Common myeloid progenitor, CD34-positive (primary cell): ENCODE data around the gene C1QTNF5.

ENCODE experiments used
- CTCF ChIA-PET: fragments of 350-600 bp; sonication (Branson Sonifier 250); formaldehyde crosslinking; loops from one replicate; lab custom pipeline; 2021; ENCODE audit warnings: antibody characterized with exemption; lab: Charles Lee
- POLR2A ChIA-PET: fragments of 350-600 bp; sonication (Branson Sonifier 250); formaldehyde crosslinking; loops from one replicate; lab custom pipeline; 2021; ENCODE audit warnings: antibody characterized with exemption; lab: Charles Lee
- DNase-seq, 3 donors: peaks; one replicate each; pipeline versions ENCODE4 v3.0.0 to v3.0.0-alpha.2; 2013
- H3K27ac ChIP-seq, 2 experiments: 1 replicate in 1 of 2; 2 replicates in 1 of 2; pipeline ENCODE4 v1.7.0; 2013; ENCODE audit warnings: inconsistent platforms in 2 of 2, low read length in 2 of 2, mild to moderate bottlenecking in 2 of 2, low read depth in 1 of 2, moderate library complexity in 1 of 2; ENCODE audit not compliant: severe bottlenecking in 2 of 2, insufficient read depth in 1 of 2, poor library complexity in 1 of 2
- H3K27me3 ChIP-seq, 5 experiments: replicated peaks in 2 of 5; 1 replicate in 3 of 5; 2 replicates in 2 of 5; pipeline versions ENCODE4 v1.6.1 to v1.7.0; 2013; ENCODE audit warnings: low read length in 4 of 5, mild to moderate bottlenecking in 2 of 5, moderate library complexity in 2 of 5, inconsistent platforms in 1 of 5; ENCODE audit not compliant: insufficient read depth in 5 of 5, control insufficient read depth in 4 of 5
- H3K36me3 ChIP-seq, 4 experiments: 1 replicate in 2 of 4; 2 replicates in 2 of 4; pipeline versions ENCODE4 v1.6.1 to v1.7.0; 2013; ENCODE audit warnings: low read length in 3 of 4, control low read depth in 1 of 4, mild to moderate bottlenecking in 1 of 4; ENCODE audit not compliant: control insufficient read depth in 4 of 4, insufficient read depth in 4 of 4
- H3K4me1 ChIP-seq, 4 experiments: 1 replicate in 3 of 4; 2 replicates in 1 of 4; pipeline versions ENCODE4 v1.6.1 to v1.7.1; 2013; ENCODE audit warnings: low read length in 3 of 4, mild to moderate bottlenecking in 3 of 4, control low read depth in 1 of 4, inconsistent platforms in 1 of 4, moderate library complexity in 1 of 4; ENCODE audit not compliant: control insufficient read depth in 4 of 4, insufficient read depth in 4 of 4; ENCODE audit errors: control extremely low read depth in 1 of 4
- H3K4me3 ChIP-seq, 7 experiments: 1 replicate in 4 of 7; 2 replicates in 3 of 7; pipeline versions ENCODE4 v1.5.1 to v1.7.0; 2013; ENCODE audit warnings: mild to moderate bottlenecking in 7 of 7, low read length in 6 of 7, moderate library complexity in 6 of 7, inconsistent platforms in 2 of 7, low read depth in 2 of 7, control low read depth in 1 of 7; ENCODE audit not compliant: insufficient read depth in 4 of 7, control insufficient read depth in 1 of 7; ENCODE audit errors: extremely low read depth in 1 of 7
- H3K9me3 ChIP-seq, 5 experiments: 1 replicate in 4 of 5; 2 replicates in 1 of 5; pipeline versions ENCODE4 v1.6.1 to v1.7.1; 2013; ENCODE audit warnings: low read length in 4 of 5, mild to moderate bottlenecking in 2 of 5, inconsistent platforms in 1 of 5, low read depth in 1 of 5, moderate library complexity in 1 of 5; ENCODE audit not compliant: control insufficient read depth in 4 of 5, insufficient read depth in 2 of 5; ENCODE audit errors: control extremely low read depth in 1 of 5
- WGBS: methylation state at CpG from one replicate; pipeline ENCODE4 v1.1.5; 2013; ENCODE audit not compliant: insufficient coverage; 5-methylcytosine and 5-hydroxymethylcytosine counted together

C1QTNF5 gene

GRCh38 chr11:119347242-119347641 is 6.6 kb upstream of the C1QTNF5 start:
- WGBS: 83% methylated on average over 1 of the region's 2 CpGs
- H3K4me3 ChIP-seq: no peak overlapping the region
- no peaks in the 10 kb centered on the region for H3K9me3 ChIP-seq
- DNase-seq: no peak
- CTCF ChIA-PET: interaction anchor here (1.1 to 12.0 kb wide), 3 partner anchors 9 to 27 kb away, joined by 3 to 62 read pairs (median 4); no protein-coding TSS in a partner anchor
- peaks cover 0 to 23% (median 5%) of the 10 kb centered on the region in 5 experiments for H3K27me3 ChIP-seq
- H3K4me1 ChIP-seq: no peaks in the 10 kb centered on the region
- H3K27ac ChIP-seq: no peak overlapping the region
- H3K36me3 ChIP-seq: no peaks in the 10 kb centered on the region
- POLR2A ChIA-PET: no interaction called here

- ChIA-PET POLR2A (no interaction called here), CTCF (interaction anchor here (1.1 to 12.0 kb wide), 4 partner anchors 10 to 27 kb away, joined by 3 to 62 read pairs (median 4); no protein-coding TSS in a partner anchor)
- Histone ChIP-seq H3K4me3 (no peak within 1 kb of the TSS), H3K9me3 (no peaks in the 10 kb centered on the region), H3K4me1 (peaks cover 0 to under 1% (median under 1%) of the 10 kb centered on the region in 4 experiments), H3K36me3 (no peaks in the 10 kb centered on the region), H3K27me3 (peaks cover 0 to 30% (median 9%) of the 10 kb centered on the region in 5 experiments), H3K27ac (no peak within 1 kb of the TSS)
- WGBS: 56% methylated on average over 1 of the region's 6 CpGs
- DNase-seq: no peak
Measured at GRCh38 chr11:119346605-119347004, 5.9 kb upstream of the C1QTNF5 start, which contains the start of gene MFRP. Gene MFRP (minus strand): TSS chr11:119346705. CDS start chr11:119346513, 192 bp downstream.

GRCh38 chr11:119345685-119346084 is 5.0 kb upstream of the C1QTNF5 start:
- Histone ChIP-seq H3K4me1 (peaks cover 0 to 10% (median 9%) of the 10 kb centered on the region in 4 experiments), H3K9me3 (no peaks in the 10 kb centered on the region), H3K4me3 (no peak overlapping the region), H3K36me3 (no peaks in the 10 kb centered on the region), H3K27me3 (peaks cover 0 to 39% (median 15%) of the 10 kb centered on the region in 5 experiments), H3K27ac (no peak overlapping the region)
- CTCF ChIA-PET: interaction anchor here (1.0 to 12.0 kb wide), 4 partner anchors 11 to 129 kb away, joined by 3 to 62 read pairs (median 12); no protein-coding TSS in a partner anchor
- no peak for DNase-seq
- POLR2A ChIA-PET: no interaction called here
- 91% methylated on average over 9 of the region's 12 CpGs for WGBS

- Histone ChIP-seq H3K36me3 (no peaks in the 10 kb centered on the region), H3K4me3 (no peak overlapping the region), H3K27me3 (peaks cover 0 to 51% (median 18%) of the 10 kb centered on the region in 5 experiments), H3K4me1 (peaks cover 0 to 22% (median 21%) of the 10 kb centered on the region in 4 experiments), H3K9me3 (no peaks in the 10 kb centered on the region), H3K27ac (no peak overlapping the region)
- ChIA-PET CTCF (interaction anchor here (2.0 to 12.0 kb wide), 3 partner anchors 12 to 29 kb away, joined by 14 to 62 read pairs (median 20); no protein-coding TSS in a partner anchor), POLR2A (no interaction called here)
- DNase-seq: no peak
- 84% methylated on average over 10 of the region's 14 CpGs for WGBS
Measured at GRCh38 chr11:119344291-119345010, 3.8 kb upstream of the C1QTNF5 start.

GRCh38 chr11:119343726-119344125 is 3.0 kb upstream of the C1QTNF5 start:
- WGBS: 80% methylated on average over 2 of the region's 7 CpGs
- H3K9me3 ChIP-seq: no peaks in the 10 kb centered on the region
- no peak for DNase-seq
- no peak overlapping the region for H3K4me3 ChIP-seq
- H3K4me1 ChIP-seq: peaks cover 0 to 25% (median 22%) of the 10 kb centered on the region in 4 experiments
- H3K27ac ChIP-seq: no peak overlapping the region
- H3K27me3 ChIP-seq: peaks cover 0 to 58% (median 19%) of the 10 kb centered on the region in 5 experiments
- CTCF ChIA-PET: interaction anchor here (1.4 to 12.0 kb wide), 4 partner anchors 12 to 134 kb away, joined by 4 to 62 read pairs (median 17); no protein-coding TSS in a partner anchor
- no peaks in the 10 kb centered on the region for H3K36me3 ChIP-seq
- POLR2A ChIA-PET: no interaction called here

- 80% methylated on average over 1 of the region's 10 CpGs for WGBS
- no peak for DNase-seq
- H3K27me3 ChIP-seq: peaks cover 0 to 62% (median 19%) of the 10 kb centered on the region in 5 experiments
- no peak overlapping the region for H3K27ac ChIP-seq
- peaks cover 0 to 31% (median 26%) of the 10 kb centered on the region in 4 experiments for H3K4me1 ChIP-seq
- H3K36me3 ChIP-seq: no peaks in the 10 kb centered on the region
- no peak overlapping the region for H3K4me3 ChIP-seq
- CTCF ChIA-PET: interaction anchor here (1.4 to 12.0 kb wide), 3 partner anchors 20 to 135 kb away, joined by 4 to 62 read pairs (median 14); no protein-coding TSS in a partner anchor
- POLR2A ChIA-PET: no interaction called here
- H3K9me3 ChIP-seq: no peaks in the 10 kb centered on the region
Measured at GRCh38 chr11:119342362-119343130, 1.9 kb upstream of the C1QTNF5 start.
